ENCODE data around the gene GNAT1. TPM values are rescaled to one million over a fixed set of nuclear protein-coding genes. Genes with fewer than 3 reads are reported as not detected.
A peak's percentile ranks its signal among the peaks of the same experiment; 100 is the strongest.

The GNAT1 gene
- total RNA-seq, 4 donors from 2014 or later = not detected

- no peaks in the 10 kb centered on the region for H3K36me3 ChIP-seq
- ATAC-seq = peak; percentile 26
- no CpG with 5 or more reads among the region's 34 CpGs for WGBS, 2 donors (ENCODE audit: low coverage in 1 of 2)
- H3K27me3 ChIP-seq = peaks cover 11% of the 10 kb centered on the region
- no peak for TF ChIP-seq POLR2A (IDR thresholded peaks at IDR 0.05)
- peak in 3 of 4 experiments; percentile 19 to 63 (median 34) for TF ChIP-seq CTCF (IDR thresholded peaks at IDR 0.05)
- TF ChIP-seq POLR2AphosphoS5 (IDR thresholded peaks at IDR 0.05) = no peak
- no peak for TF ChIP-seq EP300 (IDR thresholded peaks at IDR 0.05)
- no peaks in the 10 kb centered on the region for H3K9me3 ChIP-seq
- peak overlapping the region; percentile 45 to 65 for H3K4me3 ChIP-seq
- H3K27ac ChIP-seq = peak overlapping the region in 3 of 4 donors; percentile 79 to 89 (median 83)
- peaks cover 0 to 52% (median 24%) of the 10 kb centered on the region in 3 donors for H3K4me1 ChIP-seq
These were observed 37.0 kb upstream of the GNAT1 start for GRCh38 chr3:50154476-50154839.

GRCh38 chr3:50154840-50155490 is 36.4 kb upstream of the GNAT1 start, which contains the start of gene SEMA3F:
Gene SEMA3F, plus strand, starts transcription at chr3:50155324. Its CDS starts 4,299 bp downstream, at chr3:50159623.
- ATAC-seq = peak; percentile 86
- Histone ChIP-seq H3K27me3 (peaks cover 11% of the 10 kb centered on the region), H3K4me3 (peak within 1 kb of the TSS; percentile 45 to 65), H3K27ac (peak within 1 kb of the TSS in 3 of 4 donors; percentile 79 to 89 (median 83)), H3K4me1 (peaks cover 0 to 57% (median 24%) of the 10 kb centered on the region in 3 donors), H3K36me3 (no peaks in the 10 kb centered on the region), H3K9me3 (no peaks in the 10 kb centered on the region)
- no CpG with 5 or more reads among the region's 98 CpGs for WGBS, 2 donors (ENCODE audit: low coverage in 1 of 2)
- no peak for TF ChIP-seq EP300 (IDR thresholded peaks at IDR 0.05)
- peak; percentile 28 to 45 for TF ChIP-seq POLR2A (IDR thresholded peaks at IDR 0.05)
- TF ChIP-seq CTCF (IDR thresholded peaks at IDR 0.05) = peak in 2 of 4 experiments; percentile 28 to 36
- peak; percentile 10 for TF ChIP-seq POLR2AphosphoS5 (IDR thresholded peaks at IDR 0.05)

GRCh38 chr3:50155491-50155878 is 35.9 kb upstream of the GNAT1 start:
- Histone ChIP-seq H3K4me1 (peaks cover 0 to 63% (median 24%) of the 10 kb centered on the region in 3 donors), H3K4me3 (peak overlapping the region; percentile 45 to 65), H3K36me3 (no peaks in the 10 kb centered on the region), H3K27me3 (peaks cover 11% of the 10 kb centered on the region), H3K9me3 (no peaks in the 10 kb centered on the region), H3K27ac (peak overlapping the region in 3 of 4 donors; percentile 79 to 89 (median 83))
- no peak for ATAC-seq
- no CpG with 5 or more reads among the region's 37 CpGs for WGBS, 2 donors (ENCODE audit: low coverage in 1 of 2)
- no peak for TF ChIP-seq POLR2A (IDR thresholded peaks at IDR 0.05)
- TF ChIP-seq CTCF (IDR thresholded peaks at IDR 0.05) = no peak
- TF ChIP-seq POLR2AphosphoS5 (IDR thresholded peaks at IDR 0.05) = no peak

GRCh38 chr3:50155891-50156290 is 35.5 kb upstream of the GNAT1 start:
- Histone ChIP-seq H3K9me3 (no peaks in the 10 kb centered on the region), H3K4me3 (peak overlapping the region; percentile 45 to 65), H3K27ac (peak overlapping the region in 3 of 4 donors; percentile 79 to 89 (median 83)), H3K36me3 (no peaks in the 10 kb centered on the region), H3K27me3 (peaks cover 11% of the 10 kb centered on the region), H3K4me1 (peaks cover 0 to 67% (median 25%) of the 10 kb centered on the region in 3 donors)
- no peak for ATAC-seq
- TF ChIP-seq POLR2A (IDR thresholded peaks at IDR 0.05) = no peak
- TF ChIP-seq EP300 (IDR thresholded peaks at IDR 0.05) = no peak
- no peak for TF ChIP-seq CTCF (IDR thresholded peaks at IDR 0.05)
- TF ChIP-seq POLR2AphosphoS5 (IDR thresholded peaks at IDR 0.05) = no peak
- WGBS, 2 donors (ENCODE audit: low coverage in 1 of 2) = no CpG with 5 or more reads among the region's 13 CpGs
